Panc1 (cell line): ENCODE data around the gene PXT1.

Experiments used
- POLR2AphosphoS5 ChIP-seq: IDR thresholded peaks from 2 replicates; pipeline ENCODE4 v1.6.1; 2012; ENCODE audit warnings: mild to moderate bottlenecking, low read depth, low read length, moderate library complexity
- SIN3A ChIP-seq: IDR thresholded peaks from 2 replicates; pipeline ENCODE4 v1.6.1; 2012; ENCODE audit warnings: low read depth, mild to moderate bottlenecking, low read length, moderate library complexity, borderline replicate concordance; ENCODE audit not compliant: insufficient read depth
- TCF7L2 ChIP-seq: IDR thresholded peaks from 2 replicates; pipeline ENCODE4 v1.6.1; 2011; ENCODE audit warnings: mild to moderate bottlenecking, low read depth, low read length, inconsistent platforms
- TF ChIP-seq, protein P1 (sequence below): fragments of 450-650 bp; IDR thresholded peaks from 2 replicates; pipeline ENCODE4 v1.5.1; 2017; ENCODE audit warnings: mild to moderate bottlenecking
- TF ChIP-seq, protein P2 (sequence below), 2 experiments: IDR thresholded peaks; 2 replicates each; pipeline ENCODE4 v1.6.1; 2011 to 2012; ENCODE audit warnings: low read depth in 2 of 2, control low read depth in 1 of 2, low read length in 1 of 2, mild to moderate bottlenecking in 1 of 2, moderate library complexity in 1 of 2; ENCODE audit not compliant: insufficient read depth in 1 of 2

DNA sequence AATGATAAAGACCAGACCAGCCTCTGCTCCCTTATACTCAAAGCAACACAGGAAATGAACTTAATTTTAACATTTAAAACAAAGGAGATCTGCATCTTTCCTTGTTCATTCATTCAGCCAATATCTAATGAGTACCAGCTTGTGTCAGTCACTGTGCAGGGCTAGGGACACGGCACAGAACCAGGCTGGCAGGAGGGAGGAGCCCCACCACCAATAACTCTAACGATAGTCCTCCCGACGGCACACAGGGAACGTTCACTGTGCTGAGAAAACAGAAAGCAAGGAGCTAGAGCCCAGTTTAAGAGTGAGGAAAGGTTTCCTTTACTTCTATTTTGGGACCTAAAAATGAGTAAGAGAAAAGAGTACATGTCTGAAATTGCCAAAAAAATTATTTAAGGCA is 65.1 kb downstream of the PXT1 start:
- TF ChIP-seq, protein P1, sequence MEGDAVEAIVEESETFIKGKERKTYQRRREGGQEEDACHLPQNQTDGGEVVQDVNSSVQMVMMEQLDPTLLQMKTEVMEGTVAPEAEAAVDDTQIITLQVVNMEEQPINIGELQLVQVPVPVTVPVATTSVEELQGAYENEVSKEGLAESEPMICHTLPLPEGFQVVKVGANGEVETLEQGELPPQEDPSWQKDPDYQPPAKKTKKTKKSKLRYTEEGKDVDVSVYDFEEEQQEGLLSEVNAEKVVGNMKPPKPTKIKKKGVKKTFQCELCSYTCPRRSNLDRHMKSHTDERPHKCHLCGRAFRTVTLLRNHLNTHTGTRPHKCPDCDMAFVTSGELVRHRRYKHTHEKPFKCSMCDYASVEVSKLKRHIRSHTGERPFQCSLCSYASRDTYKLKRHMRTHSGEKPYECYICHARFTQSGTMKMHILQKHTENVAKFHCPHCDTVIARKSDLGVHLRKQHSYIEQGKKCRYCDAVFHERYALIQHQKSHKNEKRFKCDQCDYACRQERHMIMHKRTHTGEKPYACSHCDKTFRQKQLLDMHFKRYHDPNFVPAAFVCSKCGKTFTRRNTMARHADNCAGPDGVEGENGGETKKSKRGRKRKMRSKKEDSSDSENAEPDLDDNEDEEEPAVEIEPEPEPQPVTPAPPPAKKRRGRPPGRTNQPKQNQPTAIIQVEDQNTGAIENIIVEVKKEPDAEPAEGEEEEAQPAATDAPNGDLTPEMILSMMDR = no peak
- TF ChIP-seq TCF7L2 = no peak
- TF ChIP-seq SIN3A = no peak
- no peak for TF ChIP-seq POLR2AphosphoS5
- TF ChIP-seq, protein P2, sequence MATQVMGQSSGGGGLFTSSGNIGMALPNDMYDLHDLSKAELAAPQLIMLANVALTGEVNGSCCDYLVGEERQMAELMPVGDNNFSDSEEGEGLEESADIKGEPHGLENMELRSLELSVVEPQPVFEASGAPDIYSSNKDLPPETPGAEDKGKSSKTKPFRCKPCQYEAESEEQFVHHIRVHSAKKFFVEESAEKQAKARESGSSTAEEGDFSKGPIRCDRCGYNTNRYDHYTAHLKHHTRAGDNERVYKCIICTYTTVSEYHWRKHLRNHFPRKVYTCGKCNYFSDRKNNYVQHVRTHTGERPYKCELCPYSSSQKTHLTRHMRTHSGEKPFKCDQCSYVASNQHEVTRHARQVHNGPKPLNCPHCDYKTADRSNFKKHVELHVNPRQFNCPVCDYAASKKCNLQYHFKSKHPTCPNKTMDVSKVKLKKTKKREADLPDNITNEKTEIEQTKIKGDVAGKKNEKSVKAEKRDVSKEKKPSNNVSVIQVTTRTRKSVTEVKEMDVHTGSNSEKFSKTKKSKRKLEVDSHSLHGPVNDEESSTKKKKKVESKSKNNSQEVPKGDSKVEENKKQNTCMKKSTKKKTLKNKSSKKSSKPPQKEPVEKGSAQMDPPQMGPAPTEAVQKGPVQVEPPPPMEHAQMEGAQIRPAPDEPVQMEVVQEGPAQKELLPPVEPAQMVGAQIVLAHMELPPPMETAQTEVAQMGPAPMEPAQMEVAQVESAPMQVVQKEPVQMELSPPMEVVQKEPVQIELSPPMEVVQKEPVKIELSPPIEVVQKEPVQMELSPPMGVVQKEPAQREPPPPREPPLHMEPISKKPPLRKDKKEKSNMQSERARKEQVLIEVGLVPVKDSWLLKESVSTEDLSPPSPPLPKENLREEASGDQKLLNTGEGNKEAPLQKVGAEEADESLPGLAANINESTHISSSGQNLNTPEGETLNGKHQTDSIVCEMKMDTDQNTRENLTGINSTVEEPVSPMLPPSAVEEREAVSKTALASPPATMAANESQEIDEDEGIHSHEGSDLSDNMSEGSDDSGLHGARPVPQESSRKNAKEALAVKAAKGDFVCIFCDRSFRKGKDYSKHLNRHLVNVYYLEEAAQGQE (IDR thresholded peaks at IDR 0.05; ENCODE audit: insufficient read depth in 1 of 2, low read depth in 2 of 2, low read length in 1 of 2) = no peak
